Activated B cell treated with CpG ODN at 0.5 μM for 24 hours (primary cell): ENCODE measurements around the gene KLF1. TPM values are rescaled to one million over a fixed set of nuclear protein-coding genes. Genes with fewer than 3 reads are reported as not detected.

Source experiments
- ATAC-seq: fragments of 200-7000 bp; cut with Tn5 transposase; one replicate; pipeline ENCODE4 v1.10.0; 2021; ENCODE audit warnings: low read depth, mild to moderate bottlenecking, moderate library complexity
- CTCF ChIA-PET: fragments of 350-600 bp; sonication (Branson Sonifier 250); formaldehyde crosslinking; loops from one replicate; lab custom pipeline; 2021; ENCODE audit warnings: antibody characterized with exemption; lab: Charles Lee
- POLR2A ChIA-PET: fragments of 350-600 bp; sonication (Branson Sonifier 250); formaldehyde crosslinking; loops from one replicate; lab custom pipeline; 2021; ENCODE audit warnings: antibody characterized with exemption; lab: Charles Lee
- DNase-seq: peaks from one replicate; pipeline ENCODE4 v3.0.0; 2022
- H3K27ac Mint-ChIP-seq: one replicate; pipeline ENCODE4 v1.8.0; 2020; ENCODE audit warnings: mixed read lengths
- H3K27me3 Mint-ChIP-seq: one replicate; pipeline ENCODE4 v1.8.0; 2021; ENCODE audit warnings: mixed read lengths
- H3K36me3 Mint-ChIP-seq: one replicate; pipeline ENCODE4 v1.8.0; 2021; ENCODE audit warnings: low read depth, mixed read lengths
- H3K4me1 Mint-ChIP-seq: one replicate; pipeline ENCODE4 v1.8.0; 2021; ENCODE audit warnings: mixed read lengths
- H3K4me3 Mint-ChIP-seq: one replicate; pipeline ENCODE4 v1.8.0; 2020; ENCODE audit warnings: mild to moderate bottlenecking, mixed read lengths
- H3K9me3 Mint-ChIP-seq: one replicate; pipeline ENCODE4 v1.8.0; 2020; ENCODE audit warnings: mixed read lengths
- CTCF ChIP-seq: fragments of 200-600 bp; IDR thresholded peaks from one replicate; pipeline ENCODE4 v1.8.0; 2022; ENCODE audit warnings: antibody characterized with exemption, mild to moderate bottlenecking
- intact Hi-C: fragments of 100-400 bp; cut with micrococcal nuclease; formaldehyde crosslinking; loops from one replicate; pipeline ENCODE4 v1.15.1; 2024
- total RNA-seq: library from RNA; stranded (reverse); gene quantifications from 2 replicates; pipeline ENCODE4 v1.2.3, GENCODE V29; 2022

Gene KLF1
- total RNA-seq, 1 donor from 2014 or later: not detected

GRCh38 chr19:12886651-12886968 is 391 bp downstream of the KLF1 start:
- ATAC-seq: no peak
- ChIA-PET POLR2A (interaction anchor here (0.5 to 0.6 kb wide), 2 partner anchors 49 to 1305 kb away, joined by 4 to 5 read pairs; no protein-coding TSS in a partner anchor), CTCF (interaction anchor here (3.4 kb wide), 1 partner anchor 78 kb away, joined by 39 read pairs; no protein-coding TSS in a partner anchor)
- Mint-ChIP-seq H3K27me3 (no peaks in the 10 kb centered on the region), H3K9me3 (peaks cover 2% of the 10 kb centered on the region), H3K4me1 (peaks cover 36% of the 10 kb centered on the region), H3K36me3 (peaks cover 6% of the 10 kb centered on the region), H3K4me3 (peak overlapping the region; percentile 35), H3K27ac (no peak overlapping the region)
- no peak for TF ChIP-seq CTCF
- no peak for DNase-seq
- intact Hi-C loops: no loop called here

GRCh38 chr19:12885749-12886650 is 1.0 kb downstream of the KLF1 start:
- Mint-ChIP-seq H3K27me3 (no peaks in the 10 kb centered on the region), H3K9me3 (peaks cover 2% of the 10 kb centered on the region), H3K27ac (no peak overlapping the region), H3K4me3 (peak overlapping the region; percentile 35), H3K4me1 (peaks cover 33% of the 10 kb centered on the region), H3K36me3 (peaks cover 1% of the 10 kb centered on the region)
- intact Hi-C loops: loop anchor here (1.0 kb wide), 2 partner anchors 33 to 79 kb away; partner anchors contain the start of gene SYCE2
- DNase-seq: no peak
- CTCF ChIA-PET: interaction anchor here (1.3 to 3.4 kb wide), 3 partner anchors 79 to 208 kb away, joined by 3 to 39 read pairs (median 6); no protein-coding TSS in a partner anchor
- no peak for TF ChIP-seq CTCF
- POLR2A ChIA-PET: interaction anchor here (0.5 to 2.2 kb wide), 10 partner anchors 27 to 1304 kb away, joined by 3 to 15 read pairs (median 4); partner anchors contain the start of genes CALR, FARSA, JUNB and SYCE2
- ATAC-seq: no peak

GRCh38 chr19:12884926-12885748 is 1.9 kb downstream of the KLF1 start:
- Mint-ChIP-seq H3K27ac (peak overlapping the region; percentile 61), H3K4me1 (peaks cover 34% of the 10 kb centered on the region), H3K36me3 (peaks cover 1% of the 10 kb centered on the region), H3K4me3 (peak overlapping the region; percentile 79), H3K9me3 (peaks cover 2% of the 10 kb centered on the region), H3K27me3 (no peaks in the 10 kb centered on the region)
- ChIA-PET POLR2A (interaction anchor here (0.6 to 2.2 kb wide), 10 partner anchors 28 to 331 kb away, joined by 3 to 15 read pairs (median 4); partner anchors contain the start of genes CALR, FARSA, JUNB and SYCE2), CTCF (interaction anchor here (0.8 to 3.4 kb wide), 6 partner anchors 9 to 209 kb away, joined by 3 to 39 read pairs (median 4); partner anchors contain the start of gene CALR)
- no peak for TF ChIP-seq CTCF
- ATAC-seq (peak; percentile 51), DNase-seq (peak; percentile 71)
- intact Hi-C loops: loop anchor here (1.0 kb wide), 2 partner anchors 34 to 80 kb away; partner anchors contain the start of gene SYCE2

- no peak for TF ChIP-seq CTCF
- peaks cover 1% of the 10 kb centered on the region for H3K36me3 Mint-ChIP-seq
- H3K4me1 Mint-ChIP-seq: peaks cover 36% of the 10 kb centered on the region
- ChIA-PET CTCF (interaction anchor here (0.8 to 3.4 kb wide), 6 partner anchors 8 to 209 kb away, joined by 3 to 39 read pairs (median 4); partner anchors contain the start of gene CALR), POLR2A (interaction anchor here (0.6 to 2.2 kb wide), 9 partner anchors 29 to 210 kb away, joined by 3 to 15 read pairs (median 4); partner anchors contain the start of genes CALR, FARSA, JUNB and SYCE2)
- DNase-seq: no peak
- H3K9me3 Mint-ChIP-seq: peaks cover 2% of the 10 kb centered on the region
- intact Hi-C loops: no loop called here
- no peak for ATAC-seq
- peak overlapping the region; percentile 11 for H3K4me3 Mint-ChIP-seq
- H3K27ac Mint-ChIP-seq: no peak overlapping the region
- H3K27me3 Mint-ChIP-seq: no peaks in the 10 kb centered on the region
Observed at GRCh38 chr19:12884627-12884925, 2.4 kb downstream of the KLF1 start.
